GM10266 (cell line): ENCODE measurements around the gene GAREM1.

Experiments
- DNase-seq: peaks from one replicate; pipeline ENCODE4 v3.0.0; 2012; ENCODE audit errors: extremely low spot score
- CTCF ChIP-seq: IDR thresholded peaks from 2 replicates; pipeline ENCODE4 v1.5.1; 2012; ENCODE audit warnings: mild to moderate bottlenecking, low read depth; ENCODE audit not compliant: control insufficient read depth, insufficient read depth; ENCODE audit errors: missing control alignments

GAREM1 gene

DNA sequence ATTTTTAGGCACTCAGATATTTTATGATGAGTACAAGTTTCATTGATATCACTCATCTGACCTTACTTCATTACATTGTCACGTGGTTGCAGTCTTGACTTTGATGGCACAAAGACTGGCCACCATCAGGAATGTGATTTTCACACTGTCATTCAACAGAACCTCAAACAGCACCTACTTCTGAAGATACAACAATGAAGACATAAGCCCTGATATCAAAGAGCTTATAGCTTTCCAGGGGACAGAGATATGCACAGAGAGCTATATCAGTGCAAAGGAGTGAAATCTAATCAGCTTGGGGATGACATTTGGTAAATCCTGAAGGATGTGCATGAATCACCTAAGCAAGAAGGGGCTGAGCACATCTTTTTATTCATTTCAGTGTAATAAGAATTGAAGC lies 208.6 kb downstream of the GAREM1 start:
- TF ChIP-seq CTCF: no peak
- DNase-seq: no peak

DNA sequence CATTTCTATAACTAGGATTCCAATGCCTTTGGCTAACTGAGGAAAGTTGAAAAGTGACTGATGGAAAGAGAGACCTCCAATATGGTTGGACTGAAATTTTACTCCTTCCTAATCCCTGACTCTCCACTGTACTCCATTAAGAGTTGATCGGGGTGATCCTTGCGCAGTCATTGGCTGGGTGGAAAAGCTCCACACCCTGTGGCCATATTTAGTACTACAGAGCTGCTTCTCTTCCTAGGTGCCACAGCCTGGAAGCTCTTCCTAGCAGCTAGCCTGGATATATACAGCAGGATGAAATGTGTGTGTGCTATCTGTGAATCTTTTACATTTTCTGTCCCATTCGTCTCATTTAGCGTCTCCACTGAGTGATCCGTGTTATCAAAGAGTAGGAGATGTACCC lies 209.7 kb downstream of the GAREM1 start:
- no peak for DNase-seq
- no peak for TF ChIP-seq CTCF

GRCh38 chr18:32259553-32259952 lies 211.1 kb downstream of the GAREM1 start:
- no peak for TF ChIP-seq CTCF
- no peak for DNase-seq

GRCh38 chr18:32258558-32259204 lies 212.0 kb downstream of the GAREM1 start:
- no peak for TF ChIP-seq CTCF
- no peak for DNase-seq

DNA sequence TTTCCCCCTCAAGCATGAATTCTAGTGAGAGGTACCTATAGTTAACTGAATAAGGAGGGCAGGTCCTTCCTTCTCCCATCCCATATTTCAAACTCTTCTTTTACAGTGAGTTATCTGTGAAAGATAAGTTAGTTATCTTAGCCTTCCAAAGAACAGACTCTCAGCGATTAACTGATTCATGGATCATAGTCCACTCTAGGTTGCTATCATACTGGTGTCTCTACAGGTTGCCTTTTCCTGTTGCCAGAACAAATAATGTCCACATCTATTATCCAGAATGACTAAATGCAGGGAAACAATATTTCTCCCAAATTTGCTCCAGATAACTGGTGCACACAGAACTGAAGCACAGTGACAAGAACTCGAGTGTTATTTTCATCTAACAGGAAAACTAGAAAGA lies 212.5 kb downstream of the GAREM1 start:
- TF ChIP-seq CTCF: no peak
- no peak for DNase-seq

GRCh38 chr18:32257084-32257785 lies 213.4 kb downstream of the GAREM1 start:
- no peak for DNase-seq
- TF ChIP-seq CTCF: no peak

DNA sequence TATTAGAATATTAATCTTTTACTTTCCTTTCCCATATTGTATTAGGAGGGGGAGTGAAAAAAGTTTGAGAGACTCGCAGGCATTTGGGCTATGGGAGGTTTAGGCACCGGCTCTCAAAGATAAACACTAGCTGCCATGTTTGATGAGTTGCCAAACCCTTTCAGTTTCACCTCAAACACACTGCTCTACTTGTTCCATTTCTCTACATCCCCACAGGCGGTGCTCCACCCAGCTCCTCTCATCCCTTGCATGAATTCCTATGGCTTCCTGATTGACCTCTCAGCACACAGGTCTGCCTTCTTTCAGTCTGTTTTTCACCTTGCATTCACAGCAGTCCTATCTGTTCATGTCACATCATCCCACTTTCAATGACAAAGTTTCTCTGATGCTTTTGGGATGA lies 215.1 kb downstream of the GAREM1 start:
- no peak for DNase-seq
- no peak for TF ChIP-seq CTCF
